K562 (cell line): ENCODE results near the gene SLC25A51. TPM values are rescaled to one million over a fixed set of nuclear protein-coding genes. Genes with fewer than 3 reads are reported as not detected.

Experiments used
- ARHGAP35 ChIP-seq: fragments of 450-650 bp; IDR thresholded peaks from 2 replicates; pipeline ENCODE4 v1.6.1; 2018; ENCODE audit not compliant: partially characterized antibody
- CGGBP1 ChIP-seq: fragments of 250-450 bp; sonication (Bioruptor Pico); IDR thresholded peaks from 2 replicates; pipeline ENCODE4 v1.9.0; 2021; ENCODE audit warnings: mild to moderate bottlenecking
- CHAMP1 ChIP-seq: fragments of 450-650 bp; IDR thresholded peaks from 2 replicates; pipeline ENCODE4 v1.6.1; 2016; ENCODE audit warnings: mild to moderate bottlenecking
- CTBP1 ChIP-seq: fragments of 450-650 bp; IDR thresholded peaks from 2 replicates; pipeline ENCODE4 v1.6.1; 2016; ENCODE audit warnings: borderline replicate concordance
- ETS2 ChIP-seq: IDR thresholded peaks from 2 replicates; pipeline ENCODE4 v1.6.1; 2016; ENCODE audit warnings: borderline replicate concordance, missing genetic modification characterization, mild to moderate bottlenecking, moderate library complexity, missing compliant biosample characterization; ENCODE audit not compliant: poor library complexity, severe bottlenecking
- FOXP1 ChIP-seq: sonication (generic); formaldehyde crosslinking; IDR thresholded peaks from 2 replicates; pipeline ENCODE4 v1.8.0; 2022; ENCODE audit warnings: mild to moderate bottlenecking, missing genetic modification reagents
- GMEB1 ChIP-seq: fragments of 250-450 bp; sonication (Bioruptor Pico); IDR thresholded peaks from 2 replicates; pipeline ENCODE4 v1.4.0; 2020; ENCODE audit warnings: mild to moderate bottlenecking
- HDAC2 ChIP-seq: fragments of 450-650 bp; IDR thresholded peaks from 2 replicates; pipeline ENCODE4 v1.6.1; 2016; ENCODE audit warnings: mild to moderate bottlenecking
- HNRNPH1 ChIP-seq: fragments of 200-400 bp; formaldehyde crosslinking; optimal IDR thresholded peaks from 2 replicates; pipeline ENCODE3; 2017; ENCODE audit warnings: low read depth, mild to moderate bottlenecking, low read length, moderate library complexity
- MCM3 ChIP-seq: fragments of 450-650 bp; IDR thresholded peaks from 2 replicates; pipeline ENCODE4 v1.6.1; 2016
- SLC30A9 ChIP-seq: fragments of 250-450 bp; sonication (Bioruptor Pico); IDR thresholded peaks from 2 replicates; pipeline ENCODE4 v1.8.0; 2022; ENCODE audit warnings: mild to moderate bottlenecking, moderate library complexity
- SMAD3 ChIP-seq: fragments of 450-650 bp; formaldehyde crosslinking; conservative IDR thresholded peaks from 2 replicates; pipeline ENCODE4 v1.4.0; 2020; ENCODE audit warnings: mild to moderate bottlenecking
- SNAPC5 ChIP-seq: fragments of 250-450 bp; sonication (Bioruptor Pico); IDR thresholded peaks from 2 replicates; pipeline ENCODE4 v1.8.0; 2021; ENCODE audit warnings: moderate library complexity, mild to moderate bottlenecking, inconsistent platforms
- TARDBP ChIP-seq: fragments of 450-650 bp; IDR thresholded peaks from 2 replicates; pipeline ENCODE4 v1.6.1; 2016
- TCF15 ChIP-seq: fragments of 250-450 bp; sonication (Bioruptor Pico); IDR thresholded peaks from 2 replicates; pipeline ENCODE4 v1.8.0; 2022; ENCODE audit warnings: moderate library complexity, mild to moderate bottlenecking, inconsistent platforms
- TEAD4 ChIP-seq, 2 experiments: sonication (generic) in 1 of 2; formaldehyde crosslinking in 1 of 2; IDR thresholded peaks; 2 replicates each; pipeline versions ENCODE4 v1.6.1 to v1.8.0; 2012 to 2022; ENCODE audit warnings: borderline replicate concordance in 1 of 2, inconsistent platforms in 1 of 2, low read length in 1 of 2, mild to moderate bottlenecking in 1 of 2, missing genetic modification reagents in 1 of 2
- XRCC3 ChIP-seq: fragments of 450-650 bp; IDR thresholded peaks from 2 replicates; pipeline ENCODE4 v1.6.1; 2017; ENCODE audit warnings: mild to moderate bottlenecking, moderate library complexity
- ZBTB11 ChIP-seq, 3 experiments: fragments of 200-800 bp in 1 of 3; fragments of 250-450 bp in 1 of 3; fragments of 450-650 bp in 1 of 3; sonication (Bioruptor Pico) in 1 of 3; sonication (Bioruptor generic) in 1 of 3; formaldehyde crosslinking in 1 of 3; IDR thresholded peaks; 2 replicates each; pipeline versions ENCODE4 v1.6.1 to v1.8.0; 2016 to 2022; ENCODE audit warnings: mild to moderate bottlenecking in 2 of 3, missing genetic modification characterization in 2 of 3, missing compliant biosample characterization in 1 of 3, moderate library complexity in 1 of 3
- polyA plus RNA-seq, 8 experiments: library from polyadenylated mRNA; depleted of rRNA in 4 of 8; stranded (reverse) in 5 of 8; unstranded in 3 of 8; fragments of >200 nt; fragmentation: Nextera tagmentation in 2 of 8; fragmentation: Illumina TruSeq in 1 of 8; extraction: Ambion mirVana in 2 of 8; extraction: Trizol in 1 of 8; gene quantifications; 2 replicates each; pipeline versions ENCODE4 v1.2.1 to v1.2.3, GENCODE V29; 2011 to 2014; ENCODE audit warnings: inconsistent platforms in 1 of 8, missing spikeins in 1 of 8
- total RNA-seq, 7 experiments: library from RNA; depleted of rRNA in 6 of 7; stranded (reverse); fragments of >200 nt in 6 of 7; fragmentation: Illumina TruSeq in 2 of 7; extraction: Trizol in 2 of 7; gene quantifications; 2 replicates each; pipeline versions ENCODE4 v1.2.1 to v1.2.3, GENCODE V29; 2011 to 2021; ENCODE audit warnings: low replicate concordance in 1 of 7

Gene SLC25A51
- total and polyA plus RNA-seq, 9 of the 15 experiments (the other 6 are each of a cell fraction or from before 2014, with no cell fraction given): 9.1 to 40.7 (median 24.5) TPM

GRCh38 chr9:37936965-37937364 is 33.0 kb upstream of the SLC25A51 start (continued):
- no peak for TF ChIP-seq GMEB1 (CRISPR knock-in tag)
- no peak for TF ChIP-seq SMAD3
- TF ChIP-seq SLC30A9 (CRISPR knock-in tag): no peak
- TF ChIP-seq CHAMP1: no peak
- no peak for TF ChIP-seq CGGBP1 (CRISPR knock-in tag)
- TF ChIP-seq ARHGAP35: no peak
- TF ChIP-seq TCF15 (CRISPR knock-in tag): no peak
- TF ChIP-seq FOXP1: no peak
- no peak for TF ChIP-seq ZBTB11 (CRISPR knock-in tag; IDR thresholded peaks at IDR 0.05)
- no peak for TF ChIP-seq ETS2 (tag)
- no peak for TF ChIP-seq TARDBP
- TF ChIP-seq SNAPC5: no peak
- TF ChIP-seq TEAD4 (IDR thresholded peaks at IDR 0.05; ENCODE audit: low read length): peak; percentile 31; the same call in 1 of the 2 replicates
- no peak for TF ChIP-seq TEAD4 (CRISPR knock-in tag; IDR thresholded peaks at IDR 0.05; ENCODE audit: borderline replicate concordance)
- TF ChIP-seq MCM3: no peak
- peak; percentile 94 for TF ChIP-seq CTBP1
- TF ChIP-seq HDAC2: peak; percentile 91; the same call in 1 of the 2 replicates
- TF ChIP-seq HNRNPH1: no peak
- TF ChIP-seq XRCC3: no peak
